Bronchial epithelial cell (primary cell): ENCODE data around the gene PRPF38B. TPM values are rescaled to one million over a fixed set of nuclear protein-coding genes. Genes with fewer than 3 reads are reported as not detected.
A peak's percentile ranks its signal among the peaks of the same experiment; 100 is the strongest.

Experiments
- DNase-seq: peaks from one replicate; pipeline ENCODE4 v3.0.0-alpha.2; 2010; ENCODE audit warnings: low read depth
- FAIRE-seq: peaks from 2 replicates; lab custom pipeline; 2011; peaks lifted over from hg19 to GRCh38; lab: Jason Lieb, UNC
- H3K27me3 ChIP-seq: 2 replicates; pipeline ENCODE4 v1.5.1; 2011; ENCODE audit warnings: low read length; ENCODE audit not compliant: control insufficient read depth, insufficient read depth
- H3K36me3 ChIP-seq: 2 replicates; pipeline ENCODE4 v1.5.1; 2011; ENCODE audit warnings: low read length; ENCODE audit not compliant: control insufficient read depth, insufficient read depth
- H3K4me3 ChIP-seq: 2 replicates; pipeline ENCODE4 v1.5.1; 2011; ENCODE audit warnings: mild to moderate bottlenecking, low read depth, low read length, control low read depth
- total RNA-seq: library from RNA; depleted of rRNA; stranded (reverse); fragments of >200 nt; gene quantifications from 2 replicates; pipeline ENCODE4 v1.2.1, GENCODE V29; 2014
- TF ChIP-seq, protein P1 (sequence below): IDR thresholded peaks from 2 replicates; pipeline ENCODE4 v1.5.1; 2011; ENCODE audit warnings: mild to moderate bottlenecking, moderate library complexity, low read length, control low read depth, inconsistent platforms; ENCODE audit not compliant: insufficient read depth, severe bottlenecking

PRPF38B gene
- total RNA-seq, 1 donor from 2014 or later = 11.3 TPM

DNA sequence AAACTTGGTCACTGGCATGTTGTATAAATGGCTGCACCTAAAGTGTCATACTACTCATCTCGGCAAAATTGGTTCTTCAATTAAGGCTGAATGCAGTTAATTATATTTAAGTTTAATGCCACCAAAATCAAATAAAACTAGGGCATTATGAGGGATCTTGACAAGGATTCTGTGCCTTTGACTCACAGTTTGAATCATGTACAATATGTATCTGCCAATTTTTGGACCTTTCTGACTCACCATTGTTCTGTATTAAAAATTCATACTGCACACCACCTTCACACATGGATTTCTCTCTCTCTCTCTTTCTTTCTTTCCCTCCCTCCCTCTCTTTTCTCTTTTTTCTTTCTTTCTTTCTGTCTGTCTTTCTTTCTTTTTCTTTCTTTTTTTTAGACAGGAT, 40.3 kb downstream of the PRPF38B start:
- Histone ChIP-seq H3K4me3 (no peak overlapping the region), H3K36me3 (no peaks in the 10 kb centered on the region), H3K27me3 (peaks cover 2% of the 10 kb centered on the region)
- FAIRE-seq = no peak
- TF ChIP-seq, protein P1, sequence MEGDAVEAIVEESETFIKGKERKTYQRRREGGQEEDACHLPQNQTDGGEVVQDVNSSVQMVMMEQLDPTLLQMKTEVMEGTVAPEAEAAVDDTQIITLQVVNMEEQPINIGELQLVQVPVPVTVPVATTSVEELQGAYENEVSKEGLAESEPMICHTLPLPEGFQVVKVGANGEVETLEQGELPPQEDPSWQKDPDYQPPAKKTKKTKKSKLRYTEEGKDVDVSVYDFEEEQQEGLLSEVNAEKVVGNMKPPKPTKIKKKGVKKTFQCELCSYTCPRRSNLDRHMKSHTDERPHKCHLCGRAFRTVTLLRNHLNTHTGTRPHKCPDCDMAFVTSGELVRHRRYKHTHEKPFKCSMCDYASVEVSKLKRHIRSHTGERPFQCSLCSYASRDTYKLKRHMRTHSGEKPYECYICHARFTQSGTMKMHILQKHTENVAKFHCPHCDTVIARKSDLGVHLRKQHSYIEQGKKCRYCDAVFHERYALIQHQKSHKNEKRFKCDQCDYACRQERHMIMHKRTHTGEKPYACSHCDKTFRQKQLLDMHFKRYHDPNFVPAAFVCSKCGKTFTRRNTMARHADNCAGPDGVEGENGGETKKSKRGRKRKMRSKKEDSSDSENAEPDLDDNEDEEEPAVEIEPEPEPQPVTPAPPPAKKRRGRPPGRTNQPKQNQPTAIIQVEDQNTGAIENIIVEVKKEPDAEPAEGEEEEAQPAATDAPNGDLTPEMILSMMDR = no peak
- DNase-seq = peak; percentile 63

DNA sequence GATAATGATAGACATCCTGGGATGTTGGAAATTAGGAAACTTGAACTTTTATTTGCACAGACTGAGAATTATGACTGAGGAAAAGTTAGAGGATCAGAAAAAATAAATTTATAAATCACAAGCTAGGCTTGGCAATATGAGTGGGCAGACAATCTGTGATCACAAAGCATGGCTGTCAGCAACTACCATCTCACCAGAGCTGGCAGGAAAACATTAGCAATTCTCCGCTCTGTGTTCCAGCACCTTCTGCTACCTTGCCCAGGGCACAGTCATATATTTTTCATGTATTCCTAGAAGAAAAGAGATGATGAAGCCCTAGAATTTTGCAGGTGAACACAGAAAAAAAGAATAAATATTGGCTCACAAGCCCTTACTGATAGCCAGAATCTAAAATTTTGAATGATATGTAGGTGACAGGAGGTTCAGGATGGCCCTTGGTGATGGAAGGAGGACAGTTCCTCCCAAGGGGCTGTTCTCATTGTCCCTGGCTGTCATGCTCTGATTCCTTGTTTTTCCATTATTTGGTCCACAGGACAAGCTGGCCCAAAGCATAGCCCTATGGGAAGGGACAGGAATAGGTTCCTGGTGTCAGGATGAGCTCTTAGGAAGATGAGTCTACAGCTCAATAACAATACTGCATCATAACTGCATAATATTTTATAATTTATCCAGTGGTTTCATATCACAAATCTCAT, 42.2 kb downstream of the PRPF38B start:
- FAIRE-seq = no peak
- H3K27me3 ChIP-seq = no peaks in the 10 kb centered on the region

DNA sequence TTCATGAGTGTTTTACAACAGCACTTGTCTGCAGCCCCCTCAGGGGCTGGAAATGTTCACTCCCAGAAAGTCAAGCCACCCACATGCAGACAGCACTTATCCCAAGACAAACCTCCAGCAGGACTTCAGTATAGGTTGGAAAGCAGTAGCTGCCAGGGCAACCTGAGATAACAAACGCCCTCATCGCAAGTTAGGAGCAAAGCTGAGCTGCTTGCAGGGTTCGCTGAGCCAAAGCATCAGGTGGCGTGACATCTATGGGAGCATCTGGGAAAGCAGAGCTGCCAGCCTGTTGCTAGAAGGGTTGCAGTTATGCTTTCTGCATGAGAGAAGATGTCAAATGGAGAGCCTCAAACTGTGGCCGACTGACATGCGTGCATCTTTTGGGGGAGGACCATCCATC, 50.1 kb downstream of the PRPF38B start:
- Histone ChIP-seq H3K27me3 (no peaks in the 10 kb centered on the region), H3K4me3 (no peak overlapping the region), H3K36me3 (no peaks in the 10 kb centered on the region)
- TF ChIP-seq, protein P1 = no peak
- no peak for FAIRE-seq
- DNase-seq = no peak

More for the DNA sequence above, 42.2 kb downstream of the PRPF38B start:
- no peak overlapping the region for H3K4me3 ChIP-seq
- DNase-seq = no peak
- TF ChIP-seq, protein P1 = no peak
- H3K36me3 ChIP-seq = no peaks in the 10 kb centered on the region

DNA sequence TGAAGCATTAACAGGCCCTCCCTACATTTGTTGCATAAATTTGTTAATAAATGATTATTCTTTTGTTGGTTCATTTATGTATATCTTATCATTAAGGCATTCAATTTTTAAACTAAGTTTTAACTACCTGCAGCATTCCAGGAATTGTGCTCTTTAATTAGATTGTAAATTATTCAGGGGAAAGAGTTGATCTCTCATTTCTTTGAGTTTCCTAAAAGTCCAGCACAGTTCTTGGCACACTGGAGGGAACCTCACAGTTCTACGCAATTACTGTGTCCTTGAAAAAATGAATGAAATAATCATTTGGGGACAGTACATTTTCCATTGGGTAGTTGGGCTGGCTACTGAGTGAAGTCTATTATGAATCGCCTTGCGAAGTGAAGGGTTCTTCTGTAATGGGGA, 53.9 kb downstream of the PRPF38B start:
- FAIRE-seq = no peak
- no peak overlapping the region for H3K4me3 ChIP-seq
- H3K27me3 ChIP-seq = no peaks in the 10 kb centered on the region
- no peak for DNase-seq
- no peaks in the 10 kb centered on the region for H3K36me3 ChIP-seq
- TF ChIP-seq, protein P1 = no peak

DNA sequence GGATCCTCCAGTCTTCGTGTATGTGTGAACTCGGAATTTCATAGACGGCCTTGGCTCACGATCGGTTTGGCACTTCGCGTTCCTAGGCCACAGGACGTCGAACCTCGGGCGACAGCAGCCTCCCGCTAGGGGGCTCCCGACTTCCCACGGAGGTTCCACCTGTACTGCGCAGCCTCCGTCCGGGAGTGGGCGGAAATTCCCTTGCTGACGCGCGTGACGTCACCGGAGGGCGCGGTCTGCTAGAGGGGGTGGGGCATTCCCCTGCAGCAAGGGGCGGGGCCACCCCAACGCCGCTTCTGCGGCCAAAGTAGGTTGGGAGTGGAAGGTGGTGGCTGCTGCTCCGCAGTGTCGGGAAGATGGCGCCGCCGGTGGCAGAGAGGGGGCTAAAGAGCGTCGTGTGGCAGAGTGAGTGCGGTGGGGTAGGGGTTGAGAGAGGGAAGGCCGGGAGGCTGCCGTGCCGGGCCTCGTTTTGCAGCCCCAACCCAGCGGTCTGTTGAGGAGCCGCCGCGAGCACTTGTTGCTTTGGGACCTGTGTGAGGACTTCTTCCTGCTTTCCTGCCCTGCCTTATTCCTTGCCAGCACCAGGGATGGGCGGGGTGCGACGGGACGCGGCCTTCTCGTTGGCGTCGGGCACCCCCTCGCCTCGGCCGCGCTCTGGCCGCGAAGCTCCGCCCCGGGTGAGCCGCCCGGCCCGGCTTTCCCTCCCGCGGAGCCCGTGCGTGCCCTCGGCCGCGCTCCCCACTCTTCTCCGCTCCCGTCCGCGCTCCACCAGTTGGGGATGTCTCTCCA, 54.5 kb downstream of the PRPF38B start, which contains the start of gene STXBP3:
STXBP3 (plus strand) TSS at position 293 of the 789 bp plus-strand sequence; CDS start at position 357, 64 bp downstream.
- Histone ChIP-seq H3K27me3 (no peaks in the 10 kb centered on the region), H3K36me3 (no peaks in the 10 kb centered on the region), H3K4me3 (peak within 1 kb of the TSS; percentile 81)
- FAIRE-seq (peak; percentile 55), DNase-seq (peak; percentile 91)
- TF ChIP-seq, protein P1 = peak; percentile 98
